GM23338 (cell line): ENCODE data around the gene MRPS5. TPM values are rescaled to one million over a fixed set of nuclear protein-coding genes. Genes with fewer than 3 reads are reported as not detected.

ENCODE experiments used
- ATAC-seq: fragments of 200-7000 bp; cut with Tn5 transposase; 3 replicates; pipeline ENCODE4 v1.9.1; 2020
- DNase-seq: peaks from one replicate; pipeline ENCODE4 v3.0.0-alpha.2; 2015; ENCODE audit warnings: low spot score
- H2AFZ ChIP-seq: fragments of 200-600 bp; sonication (generic); 2 replicates; pipeline ENCODE4 v1.8.0; 2016; ENCODE audit warnings: antibody characterized with exemption, mild to moderate bottlenecking, moderate library complexity
- H3F3A ChIP-seq: fragments of 200-600 bp; sonication (generic); replicated peaks from 2 replicates; pipeline ENCODE4 v1.8.0; 2017; ENCODE audit warnings: antibody characterized with exemption, mixed run types, low read depth
- H3K27ac ChIP-seq: fragments of 200-600 bp; sonication (generic); 2 replicates; pipeline ENCODE4 v1.6.1; 2016; ENCODE audit warnings: low read depth
- H3K27me3 ChIP-seq: fragments of 200-600 bp; sonication (generic); 2 replicates; pipeline ENCODE4 v1.8.0; 2016; ENCODE audit warnings: mild to moderate bottlenecking, mixed run types, moderate library complexity; ENCODE audit not compliant: insufficient read depth
- H3K36me3 ChIP-seq: fragments of 200-600 bp; sonication (generic); 2 replicates; pipeline ENCODE4 v1.8.0; 2016; ENCODE audit warnings: mild to moderate bottlenecking; ENCODE audit not compliant: insufficient read depth
- H3K4me1 ChIP-seq: fragments of 200-600 bp; sonication (generic); 2 replicates; pipeline ENCODE4 v1.8.0; 2016; ENCODE audit warnings: mild to moderate bottlenecking, moderate library complexity; ENCODE audit not compliant: insufficient read depth
- H3K4me2 ChIP-seq: fragments of 200-600 bp; sonication (generic); 2 replicates; pipeline ENCODE4 v1.7.1; 2017; ENCODE audit warnings: mixed run types
- H3K4me3 ChIP-seq: fragments of 200-600 bp; sonication (generic); 2 replicates; pipeline ENCODE4 v1.6.1; 2016; ENCODE audit warnings: mixed run types
- H3K79me2 ChIP-seq: fragments of 200-600 bp; sonication (generic); replicated peaks from 2 replicates; pipeline ENCODE4 v1.8.0; 2017; ENCODE audit warnings: mild to moderate bottlenecking; ENCODE audit not compliant: insufficient read depth
- H3K9me2 ChIP-seq: fragments of 200-600 bp; sonication (generic); 2 replicates; pipeline ENCODE4 v1.8.0; 2017; ENCODE audit not compliant: insufficient read depth
- H4K20me1 ChIP-seq: fragments of 200-600 bp; sonication (generic); replicated peaks from 2 replicates; pipeline ENCODE4 v1.8.0; 2017; ENCODE audit warnings: mild to moderate bottlenecking; ENCODE audit not compliant: insufficient read depth
- H3K27ac Mint-ChIP-seq: 2 replicates; pipeline ENCODE4 v1.8.0; 2020; ENCODE audit warnings: inconsistent platforms, mild to moderate bottlenecking, moderate library complexity, mixed read lengths
- H3K27me3 Mint-ChIP-seq: 3 replicates; pipeline ENCODE4 v1.8.0; 2022; ENCODE audit warnings: low read depth, mild to moderate bottlenecking, moderate library complexity, mixed read lengths, inconsistent platforms; ENCODE audit not compliant: insufficient read depth, poor library complexity
- H3K36me3 Mint-ChIP-seq: 3 replicates; pipeline ENCODE4 v1.8.0; 2021; ENCODE audit warnings: low read depth, mild to moderate bottlenecking, inconsistent platforms, moderate library complexity, mixed read lengths
- H3K4me1 Mint-ChIP-seq: 3 replicates; pipeline ENCODE4 v1.8.0; 2020; ENCODE audit warnings: mild to moderate bottlenecking, inconsistent platforms, mixed read lengths
- H3K4me3 Mint-ChIP-seq: 3 replicates; pipeline ENCODE4 v1.8.0; 2021; ENCODE audit warnings: moderate library complexity, mild to moderate bottlenecking, inconsistent platforms, mixed read lengths
- H3K9me3 Mint-ChIP-seq: 3 replicates; pipeline ENCODE4 v1.8.0; 2020; ENCODE audit warnings: moderate library complexity, mild to moderate bottlenecking, inconsistent platforms, mixed read lengths
- CREB1 ChIP-seq: fragments of 250-450 bp; sonication (Bioruptor Pico); IDR thresholded peaks from 2 replicates; pipeline ENCODE4 v1.5.0; 2020; ENCODE audit warnings: low read depth, mild to moderate bottlenecking, moderate library complexity
- EZH2phosphoT487 ChIP-seq: fragments of 200-600 bp; sonication (generic); IDR thresholded peaks from one replicate; pipeline ENCODE4 v1.8.1; 2018; ENCODE audit warnings: antibody characterized with exemption; ENCODE audit not compliant: unreplicated experiment
- NANOG ChIP-seq: IDR thresholded peaks from 2 replicates; pipeline ENCODE4 v1.6.1; 2016; ENCODE audit warnings: antibody characterized with exemption, borderline replicate concordance
- ZNF331 ChIP-seq: fragments of 250-450 bp; sonication (Bioruptor Pico); IDR thresholded peaks from 2 replicates; pipeline ENCODE4 v1.5.0; 2020; ENCODE audit warnings: low read depth, mild to moderate bottlenecking, moderate library complexity
- polyA plus RNA-seq: library from polyadenylated mRNA; unstranded; fragments of >200 nt; fragmentation: Nextera tagmentation; extraction: Ambion mirVana; gene quantifications from 2 replicates; pipeline ENCODE4 v1.2.1, GENCODE V29; 2016
- total RNA-seq: library from RNA; depleted of rRNA; stranded (reverse); fragments of >200 nt; shearing (Covaris generic); gene quantifications from 2 replicates; pipeline ENCODE4 v1.2.3, GENCODE V29; 2014
- TF ChIP-seq, protein P1 (sequence below): IDR thresholded peaks from one replicate; pipeline ENCODE4 v1.6.1; 2018; ENCODE audit warnings: antibody characterized with exemption; ENCODE audit not compliant: unreplicated experiment
- TF ChIP-seq, protein P2 (sequence below), 2 experiments: fragments of 200-600 bp in 1 of 2; sonication (generic) in 1 of 2; conservative IDR thresholded peaks; 2 replicates each; pipeline versions ENCODE4 v1.5.1 to v1.6.1; 2016 to 2017; ENCODE audit warnings: antibody characterized with exemption in 2 of 2, low read depth in 2 of 2, mild to moderate bottlenecking in 2 of 2, moderate library complexity in 1 of 2
- TF ChIP-seq, protein P3 (sequence below): IDR thresholded peaks from 2 replicates; pipeline ENCODE4 v1.6.1; 2016; ENCODE audit warnings: antibody characterized with exemption

MRPS5 gene
- total and polyA plus RNA-seq, 2 experiments from 2014 or later, result 51.9 to 79.0 TPM

DNA sequence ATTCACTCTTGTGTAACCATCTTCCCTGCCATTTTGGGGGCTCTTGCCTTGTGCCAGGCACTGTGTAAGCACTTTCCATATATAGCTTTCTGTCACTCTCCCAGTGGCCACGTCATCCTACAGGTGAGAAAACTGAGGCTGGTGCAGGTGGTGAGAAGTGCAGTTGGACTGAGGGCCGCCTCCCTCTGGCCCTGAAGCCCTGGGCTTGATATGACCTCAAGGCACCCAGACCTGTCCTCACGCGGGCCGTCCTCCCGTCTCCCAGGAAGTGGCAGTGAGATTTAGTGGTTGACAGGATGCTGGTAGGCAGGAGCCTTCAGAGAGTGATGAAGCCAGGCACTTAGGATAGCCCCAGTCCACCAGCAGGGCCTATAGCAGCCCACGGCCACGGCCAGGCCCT is 65.6 kb downstream of the MRPS5 start (continued):
- TF ChIP-seq, protein P1, sequence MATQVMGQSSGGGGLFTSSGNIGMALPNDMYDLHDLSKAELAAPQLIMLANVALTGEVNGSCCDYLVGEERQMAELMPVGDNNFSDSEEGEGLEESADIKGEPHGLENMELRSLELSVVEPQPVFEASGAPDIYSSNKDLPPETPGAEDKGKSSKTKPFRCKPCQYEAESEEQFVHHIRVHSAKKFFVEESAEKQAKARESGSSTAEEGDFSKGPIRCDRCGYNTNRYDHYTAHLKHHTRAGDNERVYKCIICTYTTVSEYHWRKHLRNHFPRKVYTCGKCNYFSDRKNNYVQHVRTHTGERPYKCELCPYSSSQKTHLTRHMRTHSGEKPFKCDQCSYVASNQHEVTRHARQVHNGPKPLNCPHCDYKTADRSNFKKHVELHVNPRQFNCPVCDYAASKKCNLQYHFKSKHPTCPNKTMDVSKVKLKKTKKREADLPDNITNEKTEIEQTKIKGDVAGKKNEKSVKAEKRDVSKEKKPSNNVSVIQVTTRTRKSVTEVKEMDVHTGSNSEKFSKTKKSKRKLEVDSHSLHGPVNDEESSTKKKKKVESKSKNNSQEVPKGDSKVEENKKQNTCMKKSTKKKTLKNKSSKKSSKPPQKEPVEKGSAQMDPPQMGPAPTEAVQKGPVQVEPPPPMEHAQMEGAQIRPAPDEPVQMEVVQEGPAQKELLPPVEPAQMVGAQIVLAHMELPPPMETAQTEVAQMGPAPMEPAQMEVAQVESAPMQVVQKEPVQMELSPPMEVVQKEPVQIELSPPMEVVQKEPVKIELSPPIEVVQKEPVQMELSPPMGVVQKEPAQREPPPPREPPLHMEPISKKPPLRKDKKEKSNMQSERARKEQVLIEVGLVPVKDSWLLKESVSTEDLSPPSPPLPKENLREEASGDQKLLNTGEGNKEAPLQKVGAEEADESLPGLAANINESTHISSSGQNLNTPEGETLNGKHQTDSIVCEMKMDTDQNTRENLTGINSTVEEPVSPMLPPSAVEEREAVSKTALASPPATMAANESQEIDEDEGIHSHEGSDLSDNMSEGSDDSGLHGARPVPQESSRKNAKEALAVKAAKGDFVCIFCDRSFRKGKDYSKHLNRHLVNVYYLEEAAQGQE, result no peak
- TF ChIP-seq ZNF331 (no peak), EZH2phosphoT487 (no peak), CREB1 (no peak)
- TF ChIP-seq, protein P2, sequence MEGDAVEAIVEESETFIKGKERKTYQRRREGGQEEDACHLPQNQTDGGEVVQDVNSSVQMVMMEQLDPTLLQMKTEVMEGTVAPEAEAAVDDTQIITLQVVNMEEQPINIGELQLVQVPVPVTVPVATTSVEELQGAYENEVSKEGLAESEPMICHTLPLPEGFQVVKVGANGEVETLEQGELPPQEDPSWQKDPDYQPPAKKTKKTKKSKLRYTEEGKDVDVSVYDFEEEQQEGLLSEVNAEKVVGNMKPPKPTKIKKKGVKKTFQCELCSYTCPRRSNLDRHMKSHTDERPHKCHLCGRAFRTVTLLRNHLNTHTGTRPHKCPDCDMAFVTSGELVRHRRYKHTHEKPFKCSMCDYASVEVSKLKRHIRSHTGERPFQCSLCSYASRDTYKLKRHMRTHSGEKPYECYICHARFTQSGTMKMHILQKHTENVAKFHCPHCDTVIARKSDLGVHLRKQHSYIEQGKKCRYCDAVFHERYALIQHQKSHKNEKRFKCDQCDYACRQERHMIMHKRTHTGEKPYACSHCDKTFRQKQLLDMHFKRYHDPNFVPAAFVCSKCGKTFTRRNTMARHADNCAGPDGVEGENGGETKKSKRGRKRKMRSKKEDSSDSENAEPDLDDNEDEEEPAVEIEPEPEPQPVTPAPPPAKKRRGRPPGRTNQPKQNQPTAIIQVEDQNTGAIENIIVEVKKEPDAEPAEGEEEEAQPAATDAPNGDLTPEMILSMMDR (conservative IDR thresholded peaks at IDR 0.05; ENCODE audit: low read depth in 2 of 2), result no peak
- TF ChIP-seq, protein P3, sequence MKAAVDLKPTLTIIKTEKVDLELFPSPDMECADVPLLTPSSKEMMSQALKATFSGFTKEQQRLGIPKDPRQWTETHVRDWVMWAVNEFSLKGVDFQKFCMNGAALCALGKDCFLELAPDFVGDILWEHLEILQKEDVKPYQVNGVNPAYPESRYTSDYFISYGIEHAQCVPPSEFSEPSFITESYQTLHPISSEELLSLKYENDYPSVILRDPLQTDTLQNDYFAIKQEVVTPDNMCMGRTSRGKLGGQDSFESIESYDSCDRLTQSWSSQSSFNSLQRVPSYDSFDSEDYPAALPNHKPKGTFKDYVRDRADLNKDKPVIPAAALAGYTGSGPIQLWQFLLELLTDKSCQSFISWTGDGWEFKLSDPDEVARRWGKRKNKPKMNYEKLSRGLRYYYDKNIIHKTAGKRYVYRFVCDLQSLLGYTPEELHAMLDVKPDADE, result no peak

DNA sequence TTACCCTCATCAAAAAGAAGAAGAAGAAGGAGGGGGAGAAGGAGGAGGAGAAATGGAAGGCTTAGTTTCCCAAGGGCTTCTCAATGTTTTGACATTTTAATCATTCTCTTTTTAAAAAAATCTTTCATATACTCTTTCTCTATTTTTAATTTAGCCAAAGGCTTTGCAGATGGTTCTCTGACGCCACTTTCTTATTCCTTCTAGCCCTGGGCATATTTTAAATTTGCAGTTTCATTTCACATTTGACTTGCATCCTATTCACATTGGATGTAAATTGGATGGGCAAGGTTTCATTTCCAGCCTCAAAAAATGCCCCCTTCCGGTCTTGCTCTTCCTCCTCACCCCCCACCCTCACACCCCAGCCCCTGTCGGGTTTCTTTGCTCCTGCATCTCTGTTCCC is 66.3 kb downstream of the MRPS5 start:
- H3K4me3 Mint-ChIP-seq, result no peak overlapping the region

More for the DNA sequence above, 66.3 kb downstream of the MRPS5 start:
- Histone ChIP-seq H3K4me1 (no peaks in the 10 kb centered on the region), H3K4me3 (no peak overlapping the region), H3K9me2 (no peaks in the 10 kb centered on the region), H3K4me2 (no peak overlapping the region), H3K36me3 (no peaks in the 10 kb centered on the region), H3K27ac (no peak overlapping the region), H3K27me3 (no peaks in the 10 kb centered on the region), H3F3A (no peaks in the 10 kb centered on the region), H2AFZ (no peak overlapping the region), H4K20me1 (no peaks in the 10 kb centered on the region), H3K79me2 (no peaks in the 10 kb centered on the region)
- Mint-ChIP-seq H3K27ac (no peak overlapping the region), H3K36me3 (no peaks in the 10 kb centered on the region), H3K27me3 (peaks cover 8% of the 10 kb centered on the region), H3K4me1 (peaks cover 2% of the 10 kb centered on the region; the same call in 2 of the 3 replicates), H3K9me3 (no peaks in the 10 kb centered on the region)
- no peak for ATAC-seq
- no peak for DNase-seq
- TF ChIP-seq, protein P2 (conservative IDR thresholded peaks at IDR 0.05; ENCODE audit: low read depth in 2 of 2), result no peak
- no peak for TF ChIP-seq NANOG
